GM19324 (cell line): ENCODE results near the gene TMEM108.
A peak's percentile ranks its signal among the peaks of the same experiment; 100 is the strongest.

Source experiments
- ATAC-seq: cut with Tn5 transposase; IDR thresholded peaks from one replicate; pipeline ENCODE4 v1.9.1; 2021; ENCODE audit warnings: mild to moderate bottlenecking, moderate library complexity; ENCODE audit not compliant: unreplicated experiment, low FRiP score

Gene TMEM108

GRCh38 chr3:133159498-133160475 is 121.6 kb downstream of the TMEM108 start:
- ATAC-seq: peak; percentile 60

GRCh38 chr3:133161656-133162055 is 123.5 kb downstream of the TMEM108 start:
- ATAC-seq: no peak

DNA sequence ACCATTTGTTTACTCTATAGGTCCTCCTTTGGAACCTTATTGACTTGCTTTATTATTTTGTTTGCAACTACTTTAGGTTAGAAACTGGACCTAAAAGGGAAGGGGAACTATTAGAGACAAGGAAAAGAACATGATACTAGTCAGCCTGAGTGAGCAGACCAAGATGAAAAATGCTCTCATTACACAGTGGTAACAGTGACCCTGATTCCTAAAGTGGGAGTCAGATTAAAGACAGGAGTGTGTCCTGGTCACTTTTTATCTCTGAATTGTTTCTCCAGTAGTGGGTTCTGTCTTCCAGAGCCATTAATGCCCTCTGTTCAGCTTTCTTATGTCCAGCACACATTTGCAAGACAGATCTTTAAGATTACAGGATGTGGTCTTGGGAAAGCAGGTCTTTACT is 124.1 kb downstream of the TMEM108 start:
- no peak for ATAC-seq

GRCh38 chr3:133162670-133163305 is 124.6 kb downstream of the TMEM108 start:
- ATAC-seq: no peak

GRCh38 chr3:133167340-133168024 is 129.3 kb downstream of the TMEM108 start:
- ATAC-seq: no peak

DNA sequence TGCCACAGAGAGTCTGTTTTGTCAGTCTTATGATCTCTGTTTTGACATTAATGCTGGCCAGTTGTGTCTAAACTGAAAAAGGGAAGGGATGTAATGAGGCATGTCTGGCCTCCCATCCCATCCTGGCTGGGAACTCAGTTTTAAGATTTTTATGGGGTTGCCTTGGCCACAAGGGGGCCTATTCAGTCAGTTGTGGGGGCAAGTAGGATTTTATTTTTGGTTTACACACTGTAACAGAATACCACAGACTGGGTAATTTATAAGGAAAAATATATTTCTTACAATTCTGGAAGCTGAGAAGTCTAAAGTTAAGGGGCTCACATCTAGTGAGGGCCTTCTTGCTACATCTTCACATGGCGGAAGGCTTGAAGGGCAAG is 129.8 kb downstream of the TMEM108 start:
- no peak for ATAC-seq

GRCh38 chr3:133169331-133170068 is 131.3 kb downstream of the TMEM108 start:
- no peak for ATAC-seq

DNA sequence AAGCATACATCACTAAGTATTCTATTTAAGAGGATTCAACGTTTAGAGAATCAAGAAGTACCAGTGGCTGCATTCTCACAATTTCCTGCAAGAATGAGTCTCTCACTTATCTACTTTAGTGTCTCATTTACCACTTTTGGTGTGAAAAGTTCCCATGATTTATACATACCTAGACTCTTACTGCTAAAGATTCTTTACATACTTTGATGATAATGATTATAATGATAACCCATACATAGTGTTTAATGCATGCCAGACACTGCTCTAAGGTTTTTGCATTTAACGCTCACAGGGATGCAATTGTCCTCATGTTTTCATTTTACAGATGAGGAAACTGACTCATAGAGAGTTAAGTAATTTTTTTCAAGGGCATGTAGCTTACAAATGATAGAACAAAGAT is 133.6 kb downstream of the TMEM108 start:
- ATAC-seq: no peak

GRCh38 chr3:133181392-133182150 is 143.4 kb downstream of the TMEM108 start:
- no peak for ATAC-seq

GRCh38 chr3:133187870-133188379 is 149.7 kb downstream of the TMEM108 start:
- ATAC-seq: no peak

- no peak for ATAC-seq
Measured at GRCh38 chr3:133188996-133189395, 150.8 kb downstream of the TMEM108 start.

- ATAC-seq: no peak
Measured at GRCh38 chr3:133189893-133190292, 151.7 kb downstream of the TMEM108 start.

DNA sequence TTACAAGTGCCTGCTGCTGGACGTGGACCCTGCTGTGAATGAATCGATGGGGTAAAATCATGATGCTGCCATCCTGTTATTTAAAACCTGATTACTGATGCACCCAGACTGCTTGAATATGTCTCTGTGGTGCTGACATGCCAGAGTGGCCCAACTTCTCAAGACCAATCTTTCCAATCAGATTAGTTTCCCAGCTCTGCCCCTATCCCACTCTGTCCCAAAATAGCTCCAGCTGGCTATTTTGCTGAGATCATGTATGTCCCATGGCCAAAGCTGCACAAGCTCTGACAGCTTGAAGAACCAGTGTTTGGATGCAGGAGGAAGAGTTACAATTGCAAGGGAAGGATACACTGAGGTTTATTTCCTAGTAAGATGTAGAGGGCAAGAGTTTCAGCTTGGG is 153.6 kb downstream of the TMEM108 start:
- no peak for ATAC-seq

GRCh38 chr3:133192363-133192945 is 154.3 kb downstream of the TMEM108 start:
- no peak for ATAC-seq

DNA sequence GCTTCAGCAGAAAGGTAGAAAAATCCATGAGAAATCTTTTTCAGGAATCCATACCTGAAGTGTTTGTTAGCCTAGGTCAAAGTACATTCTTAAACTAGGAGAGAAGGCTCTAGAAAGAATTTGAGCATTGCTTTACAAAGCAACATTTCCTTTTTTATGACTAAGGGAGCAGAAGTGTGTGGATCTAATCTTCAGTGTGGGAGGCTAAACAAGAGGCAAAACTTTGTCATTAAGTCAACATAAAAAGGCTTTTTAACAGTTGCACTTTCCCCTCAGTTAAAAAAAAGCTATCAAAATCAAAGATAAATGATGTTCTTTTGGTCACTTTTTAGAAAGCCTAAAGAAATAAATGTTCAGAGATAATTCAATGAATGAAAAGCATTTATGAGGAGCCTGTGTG is 154.8 kb downstream of the TMEM108 start:
- no peak for ATAC-seq

GRCh38 chr3:133196527-133196926 is 158.3 kb downstream of the TMEM108 start:
- ATAC-seq: no peak

GRCh38 chr3:133197619-133198018 is 159.4 kb downstream of the TMEM108 start:
- no peak for ATAC-seq

DNA sequence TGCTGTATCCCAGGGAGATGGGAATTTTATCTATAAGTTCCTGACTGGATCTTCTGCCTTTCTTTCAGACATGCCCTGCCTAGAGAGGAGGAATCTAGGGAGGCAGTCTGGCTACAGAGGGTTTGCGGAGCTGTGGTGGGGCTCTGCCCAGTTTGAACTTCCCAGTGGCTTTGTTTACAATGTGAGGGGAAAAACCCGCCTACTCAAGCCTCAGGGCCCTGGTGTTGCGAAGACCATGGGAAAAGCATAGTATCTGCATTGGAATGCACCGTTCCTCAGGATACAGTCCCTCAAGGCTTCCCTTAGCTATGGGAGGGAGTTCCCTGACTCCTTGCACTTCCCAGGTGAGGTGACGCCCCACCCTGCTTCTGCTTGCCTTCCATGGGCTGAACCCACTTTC is 168.7 kb downstream of the TMEM108 start:
- ATAC-seq: no peak

GRCh38 chr3:133208184-133208583 is 170.0 kb downstream of the TMEM108 start:
- ATAC-seq: no peak
